NCI-H2081 treated with DMSO at 0.1 percent for 48 hours (cell line): ENCODE data around the gene RABAC1.

Experiments
- DNase-seq: peaks from one replicate; lab custom pipeline; 2025; lab: John Stamatoyannopoulos, UW

Gene RABAC1

DNA sequence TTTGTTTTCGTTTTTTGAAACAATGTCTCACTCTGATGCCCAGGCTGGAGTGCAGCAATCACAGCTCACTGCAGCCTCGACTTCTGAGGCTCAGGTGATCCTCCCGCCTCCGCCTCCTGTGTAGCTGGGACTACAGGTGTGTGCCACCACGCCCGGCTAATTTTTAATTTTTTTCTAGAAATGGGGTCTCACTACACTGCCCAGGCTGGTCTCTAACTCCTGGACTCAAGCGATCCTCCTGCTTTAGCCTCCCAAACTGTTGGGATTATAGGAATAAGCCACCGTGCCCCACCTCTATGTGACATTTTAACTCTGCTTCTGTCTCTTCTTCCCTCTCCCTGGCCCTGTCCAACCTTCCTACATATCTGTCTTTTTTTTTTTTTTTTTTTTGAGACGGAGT is 29.8 kb upstream of the RABAC1 start:
- DNase-seq = no peak

DNA sequence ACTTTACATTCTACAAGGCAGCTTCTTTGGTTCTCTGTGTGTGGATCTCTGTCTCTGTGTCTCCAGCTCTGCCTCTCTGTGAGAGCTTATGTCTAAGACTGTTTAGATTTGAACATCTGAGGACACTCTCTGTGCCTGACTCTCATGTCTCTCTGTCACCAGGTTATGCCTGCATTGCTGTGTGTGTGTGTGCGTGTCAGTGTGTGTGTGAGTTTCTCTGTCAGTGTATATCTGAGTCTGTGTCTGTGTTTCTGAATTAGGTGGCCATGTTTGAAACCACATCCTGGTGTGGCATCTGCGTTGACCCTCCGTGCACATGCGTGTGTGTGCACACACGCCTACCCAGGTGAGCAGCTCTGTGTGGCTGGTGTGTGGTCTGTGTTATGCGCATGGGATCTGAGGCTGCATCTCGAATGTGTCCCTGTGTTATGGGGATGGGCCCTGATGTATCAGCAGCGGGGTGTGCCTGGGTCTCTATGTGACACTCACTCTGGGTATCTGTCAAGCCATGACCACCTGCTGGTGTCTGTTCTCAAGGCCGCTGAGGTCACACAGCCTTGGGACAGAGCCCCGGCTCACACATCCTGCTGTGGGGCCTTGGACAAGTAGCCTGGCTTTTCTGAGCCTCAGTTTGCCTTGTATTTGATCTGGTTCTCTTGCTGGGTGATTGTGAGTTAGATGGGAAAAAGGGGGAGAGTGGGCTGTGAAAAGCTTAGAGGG is 28.2 kb upstream of the RABAC1 start:
- DNase-seq = no peak

- no peak for DNase-seq
Measured at GRCh38 chr19:41984961-41985360, 25.8 kb upstream of the RABAC1 start.

DNA sequence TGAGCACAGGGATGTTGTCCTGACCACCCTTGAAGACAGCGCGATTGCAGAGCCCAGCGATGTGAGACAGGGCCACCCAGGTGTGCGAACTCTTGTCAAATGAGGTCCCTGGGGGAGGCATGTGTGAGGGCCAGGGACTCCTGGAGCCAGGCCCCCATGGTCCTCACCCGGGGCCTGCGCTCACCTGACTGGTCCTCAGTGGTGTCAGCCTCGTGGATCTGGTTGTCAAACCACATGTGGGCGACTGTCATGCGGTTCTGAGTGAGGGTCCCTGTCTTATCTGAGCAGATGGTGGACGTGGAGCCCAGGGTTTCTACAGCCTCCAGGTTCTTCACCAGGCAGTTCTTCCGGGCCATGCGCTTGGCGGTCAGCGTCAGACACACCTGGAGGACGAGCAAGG is 22.6 kb upstream of the RABAC1 start:
- DNase-seq = no peak

GRCh38 chr19:41978470-41978869 is 19.3 kb upstream of the RABAC1 start:
- no peak for DNase-seq

GRCh38 chr19:41977916-41978315 is 18.8 kb upstream of the RABAC1 start:
- DNase-seq = no peak

DNA sequence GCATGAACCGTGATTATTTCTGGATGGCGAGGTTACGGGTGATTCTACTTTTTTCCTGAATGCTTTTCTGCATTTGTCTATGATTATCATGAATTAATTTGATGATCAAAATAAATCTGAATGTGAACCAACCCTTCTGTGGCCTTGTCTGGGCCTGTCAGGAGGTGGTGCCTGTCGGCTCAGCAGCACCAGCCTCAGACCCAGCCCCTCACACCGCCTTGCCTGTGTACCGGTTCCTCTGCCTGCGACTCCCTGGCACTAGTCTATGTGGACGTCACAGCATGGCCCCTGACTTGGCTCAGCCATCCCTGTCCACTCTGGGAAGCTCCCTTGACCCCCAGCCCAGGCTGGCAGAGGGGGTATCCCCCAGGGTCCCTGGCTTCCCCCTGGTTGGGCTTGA is 15.5 kb upstream of the RABAC1 start:
- DNase-seq = no peak

DNA sequence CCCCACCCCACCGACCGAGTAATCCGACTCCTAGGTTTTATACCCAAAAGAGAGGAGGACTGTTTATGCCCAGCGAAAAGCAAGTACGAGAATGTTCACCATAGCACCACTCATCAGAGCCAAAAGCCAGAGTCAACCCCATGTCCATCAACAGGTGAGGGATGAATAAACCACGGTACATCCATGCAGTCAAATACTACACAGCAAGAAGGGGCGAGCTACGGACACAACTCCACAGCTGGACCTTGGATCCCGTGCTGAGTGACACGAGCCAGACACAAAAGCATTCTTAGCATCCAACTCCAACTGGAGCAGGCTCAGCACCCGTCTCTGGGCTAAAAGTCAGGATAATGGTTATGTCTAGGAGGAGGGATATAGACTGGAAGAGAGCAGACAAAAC is 12.2 kb upstream of the RABAC1 start:
- no peak for DNase-seq

GRCh38 chr19:41969772-41970458 is 10.8 kb upstream of the RABAC1 start:
- no peak for DNase-seq

DNA sequence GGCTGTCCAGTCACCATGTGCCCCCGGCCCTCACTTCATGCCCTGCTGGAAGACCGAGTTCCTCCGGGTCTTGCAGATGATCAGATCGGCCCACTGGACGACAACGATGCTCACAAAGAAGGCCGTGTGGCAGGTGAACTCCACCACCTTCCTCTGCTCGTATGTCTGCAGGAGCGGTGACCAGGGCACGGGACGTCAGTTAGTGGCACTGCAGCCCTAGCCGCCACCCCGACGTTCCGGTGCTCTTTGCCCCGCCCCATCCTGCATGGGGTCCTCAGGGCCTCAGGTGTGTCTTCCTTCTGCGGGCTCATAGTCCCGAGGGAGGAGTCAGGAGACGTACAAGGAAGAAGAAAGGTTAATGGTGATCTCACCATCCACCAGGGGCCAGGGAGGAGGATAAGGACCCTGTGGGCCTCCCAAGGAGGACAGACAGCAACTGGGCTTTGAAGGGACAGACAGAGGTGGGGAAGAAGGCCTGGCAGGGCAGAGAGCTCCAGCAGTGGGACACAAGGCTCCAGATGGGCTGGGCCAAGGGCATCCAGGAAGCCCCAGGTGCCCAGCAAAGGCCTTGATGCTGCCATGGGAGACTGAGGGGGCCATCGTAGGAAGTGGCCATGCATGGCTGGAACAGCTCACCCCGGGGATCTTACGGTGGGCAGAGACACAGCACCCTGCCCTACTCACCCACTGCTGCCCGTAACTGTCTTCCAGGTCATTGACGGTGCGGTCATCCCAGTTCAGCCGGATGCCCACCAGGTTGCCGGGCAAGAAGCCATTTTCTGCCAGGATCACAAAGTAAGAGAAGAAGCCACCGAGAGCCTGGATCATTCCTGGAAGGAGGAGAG is 9.9 kb upstream of the RABAC1 start:
- no peak for DNase-seq

- DNase-seq = no peak
Measured at GRCh38 chr19:41967054-41967783, 8.1 kb upstream of the RABAC1 start.

GRCh38 chr19:41965106-41965505 is 6.0 kb upstream of the RABAC1 start:
- no peak for DNase-seq

DNA sequence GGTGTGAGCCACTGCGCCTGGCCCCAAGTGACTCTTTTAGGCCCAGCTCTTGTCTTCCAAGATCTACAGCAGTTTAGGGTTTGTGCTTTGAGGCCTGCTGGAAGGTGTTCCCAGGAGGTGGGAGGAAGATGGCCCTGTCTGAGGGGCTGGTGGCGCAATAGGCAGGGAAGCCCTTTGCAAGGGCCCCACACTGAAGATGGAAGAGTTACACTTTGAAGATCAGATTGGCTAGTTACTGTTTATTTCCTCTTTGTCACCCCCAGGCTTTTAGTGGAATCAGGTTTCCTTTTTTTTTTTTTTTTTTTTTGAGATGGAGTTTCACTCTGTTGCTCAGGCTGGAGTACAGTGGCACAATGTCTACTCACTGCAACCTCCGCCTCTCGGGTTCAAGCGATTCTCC is 1.9 kb upstream of the RABAC1 start:
- DNase-seq = no peak

GRCh38 chr19:41958367-41959055 is 610 bp downstream of the RABAC1 start:
- no peak for DNase-seq

DNA sequence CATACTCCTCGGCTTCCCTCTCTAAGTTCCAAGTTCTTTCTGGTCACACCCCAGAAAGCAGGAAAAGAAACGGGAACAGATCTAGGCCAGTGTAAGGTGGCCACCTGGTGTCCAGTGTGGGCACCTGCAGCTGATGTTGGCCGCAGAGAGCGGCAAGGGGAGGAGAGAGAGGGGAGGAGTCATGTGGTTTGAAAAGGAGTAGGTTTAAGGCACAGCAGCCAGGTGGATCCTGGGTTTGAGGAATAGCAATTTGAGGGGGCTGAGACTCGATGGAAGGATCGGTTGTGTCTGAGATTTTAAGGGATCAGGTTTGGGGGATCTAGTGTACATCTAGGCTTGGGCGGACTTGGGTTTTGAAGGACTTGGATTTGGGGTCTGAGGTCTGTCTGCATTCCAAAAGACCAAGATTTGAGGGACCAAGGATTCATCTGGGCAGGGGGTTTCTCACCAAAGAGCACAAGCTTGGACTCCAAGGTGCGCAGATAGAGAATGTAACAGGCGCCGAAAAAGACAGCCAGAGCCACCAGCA is 1.2 kb downstream of the RABAC1 start:
- no peak for DNase-seq

DNA sequence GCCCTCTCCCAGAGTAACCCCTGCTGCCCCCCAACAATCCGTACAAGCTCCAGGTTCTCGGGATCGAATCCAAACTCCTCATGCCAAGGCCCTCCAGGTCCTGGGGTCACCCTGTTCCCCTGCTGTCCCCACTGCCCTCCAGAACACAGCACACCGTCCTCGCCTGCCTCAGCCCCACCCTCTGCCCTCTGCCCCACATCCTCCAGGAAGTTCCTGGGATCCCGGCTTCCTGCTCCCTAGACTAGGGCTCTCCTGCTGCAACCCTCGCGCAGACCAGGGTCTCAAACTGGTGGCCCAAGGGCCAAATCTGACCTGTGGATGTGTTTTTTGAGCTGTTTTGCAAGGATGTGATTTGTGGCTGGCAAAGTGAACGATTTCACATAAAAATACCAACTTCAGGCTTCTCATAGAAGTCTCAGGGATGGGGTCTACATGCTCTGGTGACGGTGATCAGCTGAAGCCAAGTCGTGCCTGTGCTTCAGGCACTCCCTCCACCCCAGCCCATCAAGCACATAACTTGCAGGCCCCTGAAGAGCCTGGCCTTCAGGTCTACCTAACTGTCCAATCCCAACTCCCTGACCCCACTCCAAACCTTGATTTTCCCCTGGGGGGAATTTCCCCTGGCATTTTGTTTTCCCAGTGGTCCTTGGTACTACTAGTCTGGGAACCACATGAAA is 1.8 kb downstream of the RABAC1 start:
- no peak for DNase-seq

GRCh38 chr19:41956621-41957020 is 2.5 kb downstream of the RABAC1 start:
- no peak for DNase-seq

- DNase-seq = no peak
Measured at GRCh38 chr19:41955521-41955920, 3.6 kb downstream of the RABAC1 start.

- DNase-seq = no peak
Measured at GRCh38 chr19:41951686-41952172, 7.4 kb downstream of the RABAC1 start.

- DNase-seq = no peak
Measured at GRCh38 chr19:41947091-41947490, 12.0 kb downstream of the RABAC1 start.
